Measurements from ENCODE around the gene PRDX2. TPM values are rescaled to one million over a fixed set of nuclear protein-coding genes. Genes with fewer than 3 reads are reported as not detected.

PRDX2 gene
- total and polyA plus RNA-seq, 2 donors (not counting 3 experiments of a cell fraction or from before 2014, with no cell fraction given): 247 to 492 TPM

DNA sequence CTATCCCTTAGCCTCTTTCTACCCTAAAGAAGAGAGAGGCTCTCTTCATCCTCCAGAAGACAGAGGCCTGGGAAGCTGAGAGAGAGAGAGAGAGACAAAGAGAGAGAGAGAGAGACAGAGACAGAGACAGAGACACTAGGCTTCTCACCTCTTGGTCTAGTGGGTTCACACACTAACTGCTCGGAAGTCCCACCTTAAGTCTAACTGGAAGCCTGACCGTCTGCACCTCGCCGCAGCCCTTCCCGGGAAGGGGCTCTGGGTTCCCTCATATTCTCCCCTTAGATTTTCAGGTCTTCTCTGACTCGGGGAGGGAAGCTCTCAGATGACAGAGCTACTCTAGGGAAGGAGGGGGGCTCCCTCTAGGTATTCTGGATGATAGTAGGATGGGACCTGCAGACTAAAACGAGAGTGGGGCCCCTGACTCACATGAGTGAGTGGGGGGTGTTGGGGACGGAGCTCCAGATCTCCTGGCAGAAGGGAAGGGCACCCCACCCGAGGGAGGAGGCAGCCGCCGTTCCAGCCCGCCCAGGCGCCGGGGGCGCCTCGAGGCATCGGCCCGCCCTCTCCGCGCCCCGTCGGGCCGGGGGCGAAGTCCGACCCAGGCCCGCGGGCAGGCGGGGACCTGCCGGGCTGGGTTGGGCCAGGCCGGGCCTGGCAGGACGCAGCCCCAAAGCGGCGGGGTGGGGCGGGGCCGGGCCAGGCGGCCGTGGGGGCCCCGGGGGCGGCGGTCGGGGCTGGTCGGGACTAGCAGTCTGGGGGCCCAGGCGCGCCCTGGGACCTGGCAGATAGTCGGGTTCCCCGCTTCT lies 12.3 kb downstream of the PRDX2 start:
- Histone ChIP-seq H3K36me3 (ENCODE audit: control insufficient read depth in 2 of 2, extremely low read depth in 1 of 2, insufficient read depth in 2 of 2, low read length in 2 of 2) (no peaks in the 10 kb centered on the region), H3K27me3 (ENCODE audit: control insufficient read depth in 2 of 2, insufficient read depth in 2 of 2, low read length in 2 of 2) (no peaks in the 10 kb centered on the region), H3K79me2 (ENCODE audit: control insufficient read depth, insufficient read depth, low read length) (peaks cover 14% of the 10 kb centered on the region), H3K4me2 (ENCODE audit: insufficient read depth, low read length) (peak overlapping the region; percentile 61), H2AFZ (ENCODE audit: low read depth, low read length) (peak overlapping the region; percentile 12), H3K9me3 (replicated peaks; ENCODE audit: control insufficient read depth, insufficient read depth, low read length) (no peaks in the 10 kb centered on the region), H3K9me1 (replicated peaks; ENCODE audit: control insufficient read depth, extremely low read depth, insufficient read depth, low read length) (no peaks in the 10 kb centered on the region), H4K20me1 (replicated peaks; ENCODE audit: control insufficient read depth, extremely low read depth, insufficient read depth, low read length) (no peaks in the 10 kb centered on the region), H3K27ac (ENCODE audit: insufficient read depth, low read depth, low read length) (peak overlapping the region; percentile 65), H3K4me3 (replicated peaks in 1 of 3; ENCODE audit: insufficient read depth in 1 of 3, low read depth in 1 of 3, low read length in 3 of 3) (peak overlapping the region in 1 of 3 experiments; percentile 37), H3K4me1 (ENCODE audit: control insufficient read depth, extremely low read depth, insufficient read depth, low read length) (peaks cover 35% of the 10 kb centered on the region), H3K9ac (replicated peaks; ENCODE audit: extremely low read depth, insufficient read depth, low read length) (peak overlapping the region; percentile 66)
- DNase-seq (ENCODE audit: low read depth, low spot score) (peak; percentile 28), FAIRE-seq (peak; percentile 60)
- ChIA-PET CTCF (interaction anchor here (0.9 to 4.7 kb wide), 4 partner anchors 11 to 29 kb away, joined by 3 to 48 read pairs (median 8); no protein-coding TSS in a partner anchor), POLR2A (interaction anchor here (1.1 to 1.4 kb wide), 2 partner anchors 11 to 29 kb away, joined by 3 to 4 read pairs; no protein-coding TSS in a partner anchor)
- no TSS peak for BruUV-seq (replicated peaks)
- dilution Hi-C loops (cut with MboI; ENCODE audit: extremely low pct_ligation_motif_present, low sequenced_read_pairs) (no loop called here), intact Hi-C loops (cut with micrococcal nuclease) (loop anchor here (10.0 kb wide), 1 partner anchor 146 kb away; the partner anchor contains the start of genes CALR and FARSA)
- TF ChIP-seq, protein P1, sequence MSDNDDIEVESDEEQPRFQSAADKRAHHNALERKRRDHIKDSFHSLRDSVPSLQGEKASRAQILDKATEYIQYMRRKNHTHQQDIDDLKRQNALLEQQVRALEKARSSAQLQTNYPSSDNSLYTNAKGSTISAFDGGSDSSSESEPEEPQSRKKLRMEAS (IDR thresholded peaks at IDR 0.05; ENCODE audit: insufficient read depth, insufficient read length): no peak
- TF ChIP-seq JUN (IDR thresholded peaks at IDR 0.05; ENCODE audit: borderline replicate concordance, insufficient read depth, insufficient read length, low read depth) (no peak), FOS (IDR thresholded peaks at IDR 0.05; ENCODE audit: borderline replicate concordance, insufficient read depth, low read length) (no peak), GATA2 (IDR thresholded peaks at IDR 0.05; ENCODE audit: insufficient read depth, insufficient read length, low read depth, low read length) (no peak), POLR2A (IDR thresholded peaks at IDR 0.05; ENCODE audit: low read depth, low read length) (no peak), MYC (IDR thresholded peaks at IDR 0.05; ENCODE audit: low read depth, low read length) (no peak), EZH2 (IDR thresholded peaks at IDR 0.05; ENCODE audit: borderline replicate concordance, low read depth, low read length, severe bottlenecking) (no peak), POLR2AphosphoS5 (IDR thresholded peaks at IDR 0.05; ENCODE audit: insufficient read depth, low read depth, low read length) (no peak)
- TF ChIP-seq, protein P2, sequence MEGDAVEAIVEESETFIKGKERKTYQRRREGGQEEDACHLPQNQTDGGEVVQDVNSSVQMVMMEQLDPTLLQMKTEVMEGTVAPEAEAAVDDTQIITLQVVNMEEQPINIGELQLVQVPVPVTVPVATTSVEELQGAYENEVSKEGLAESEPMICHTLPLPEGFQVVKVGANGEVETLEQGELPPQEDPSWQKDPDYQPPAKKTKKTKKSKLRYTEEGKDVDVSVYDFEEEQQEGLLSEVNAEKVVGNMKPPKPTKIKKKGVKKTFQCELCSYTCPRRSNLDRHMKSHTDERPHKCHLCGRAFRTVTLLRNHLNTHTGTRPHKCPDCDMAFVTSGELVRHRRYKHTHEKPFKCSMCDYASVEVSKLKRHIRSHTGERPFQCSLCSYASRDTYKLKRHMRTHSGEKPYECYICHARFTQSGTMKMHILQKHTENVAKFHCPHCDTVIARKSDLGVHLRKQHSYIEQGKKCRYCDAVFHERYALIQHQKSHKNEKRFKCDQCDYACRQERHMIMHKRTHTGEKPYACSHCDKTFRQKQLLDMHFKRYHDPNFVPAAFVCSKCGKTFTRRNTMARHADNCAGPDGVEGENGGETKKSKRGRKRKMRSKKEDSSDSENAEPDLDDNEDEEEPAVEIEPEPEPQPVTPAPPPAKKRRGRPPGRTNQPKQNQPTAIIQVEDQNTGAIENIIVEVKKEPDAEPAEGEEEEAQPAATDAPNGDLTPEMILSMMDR (IDR thresholded peaks at IDR 0.05; ENCODE audit: extremely low read depth in 1 of 2, insufficient read depth in 1 of 2, low read depth in 1 of 2, low read length in 2 of 2): no peak

Measured in endothelial cell of umbilical vein (primary cell).